ENCODE data around the gene FRMD4A.
"Not testable (repeated sequence)": the region's sequence is repeated elsewhere in the genome, so short reads cannot be mapped to it uniquely, and the experiment has no call there.

FRMD4A gene

DNA sequence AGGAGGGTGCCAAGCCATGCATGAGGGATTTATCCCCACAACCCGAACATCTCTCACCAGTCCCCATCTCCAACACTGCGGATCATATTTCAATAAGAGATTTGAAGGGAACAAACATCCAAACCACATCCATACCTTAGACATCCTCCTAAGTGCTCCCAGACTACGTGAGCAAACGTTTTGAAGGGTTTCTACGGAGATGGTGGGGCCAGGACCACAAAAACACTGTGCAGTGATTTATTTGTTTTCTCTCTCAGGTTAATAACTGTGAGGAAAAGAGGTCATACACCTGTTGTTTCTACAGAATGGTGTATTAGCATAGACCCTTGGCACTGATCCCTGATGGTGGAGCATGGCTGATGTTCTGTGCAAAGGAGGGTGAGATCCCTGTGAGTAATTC lies 277.8 kb downstream of the FRMD4A start:
- no peak for DNase-seq (ENCODE audit: extremely low spot score)
- no peak for TF ChIP-seq ARNT (IDR thresholded peaks at IDR 0.05)
- TF ChIP-seq, protein P1, sequence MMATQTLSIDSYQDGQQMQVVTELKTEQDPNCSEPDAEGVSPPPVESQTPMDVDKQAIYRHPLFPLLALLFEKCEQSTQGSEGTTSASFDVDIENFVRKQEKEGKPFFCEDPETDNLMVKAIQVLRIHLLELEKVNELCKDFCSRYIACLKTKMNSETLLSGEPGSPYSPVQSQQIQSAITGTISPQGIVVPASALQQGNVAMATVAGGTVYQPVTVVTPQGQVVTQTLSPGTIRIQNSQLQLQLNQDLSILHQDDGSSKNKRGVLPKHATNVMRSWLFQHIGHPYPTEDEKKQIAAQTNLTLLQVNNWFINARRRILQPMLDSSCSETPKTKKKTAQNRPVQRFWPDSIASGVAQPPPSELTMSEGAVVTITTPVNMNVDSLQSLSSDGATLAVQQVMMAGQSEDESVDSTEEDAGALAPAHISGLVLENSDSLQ (IDR thresholded peaks at IDR 0.05) = no peak
- TF ChIP-seq CTBP1 (IDR thresholded peaks at IDR 0.05; ENCODE audit: borderline replicate concordance) = no peak
- TF ChIP-seq L3MBTL2 (conservative IDR thresholded peaks at IDR 0.05) = no peak
- TF ChIP-seq FOXK2 (IDR thresholded peaks at IDR 0.05) = no peak
- ChIA-PET POLR2A (no interaction called here), CTCF (no interaction called here)

DNA sequence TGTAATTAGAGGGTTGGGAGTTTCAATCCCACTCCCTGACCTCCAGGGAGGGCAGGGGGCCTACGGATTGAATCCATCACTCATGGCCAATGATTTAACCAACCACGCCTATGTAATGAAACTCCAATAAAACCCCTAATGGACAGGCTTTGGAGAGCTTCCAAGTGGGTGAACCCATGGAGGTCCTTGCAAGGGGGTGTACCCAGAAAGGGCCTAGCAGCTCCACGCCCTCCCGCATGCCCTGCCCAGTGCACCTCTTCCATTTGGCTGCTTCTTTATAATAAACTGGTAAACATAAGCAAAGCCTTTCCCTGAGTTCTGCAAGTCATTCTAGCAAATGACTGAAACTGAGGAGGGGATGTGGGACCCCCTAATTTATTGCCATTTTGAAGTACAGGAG lies 280.1 kb downstream of the FRMD4A start:
- ChIA-PET POLR2A (no interaction called here), CTCF (no interaction called here)
- TF ChIP-seq FOXA1 (IDR thresholded peaks at IDR 0.05) (no peak), TARDBP (IDR thresholded peaks at IDR 0.05) (no peak), BHLHE40 (IDR thresholded peaks at IDR 0.05; ENCODE audit: borderline replicate concordance) (no peak), SP1 (IDR thresholded peaks at IDR 0.05) (no peak), CTBP1 (IDR thresholded peaks at IDR 0.05; ENCODE audit: borderline replicate concordance) (no peak), FOXK2 (IDR thresholded peaks at IDR 0.05) (no peak), ARNT (IDR thresholded peaks at IDR 0.05) (no peak), FOXM1 (IDR thresholded peaks at IDR 0.05; ENCODE audit: borderline replicate concordance) (no peak), ELF4 (IDR thresholded peaks at IDR 0.05) (no peak), L3MBTL2 (conservative IDR thresholded peaks at IDR 0.05) (no peak), ZNF384 (IDR thresholded peaks at IDR 0.05) (no peak), HDGF (IDR thresholded peaks at IDR 0.05; ENCODE audit: borderline replicate concordance) (no peak), NFRKB (IDR thresholded peaks at IDR 0.05) (no peak), SUZ12 (IDR thresholded peaks at IDR 0.05) (no peak), LEF1 (IDR thresholded peaks at IDR 0.05; ENCODE audit: borderline replicate concordance) (no peak)
- TF ChIP-seq, protein P1 (IDR thresholded peaks at IDR 0.05) = no peak
- DNase-seq (ENCODE audit: extremely low spot score) = no peak

DNA sequence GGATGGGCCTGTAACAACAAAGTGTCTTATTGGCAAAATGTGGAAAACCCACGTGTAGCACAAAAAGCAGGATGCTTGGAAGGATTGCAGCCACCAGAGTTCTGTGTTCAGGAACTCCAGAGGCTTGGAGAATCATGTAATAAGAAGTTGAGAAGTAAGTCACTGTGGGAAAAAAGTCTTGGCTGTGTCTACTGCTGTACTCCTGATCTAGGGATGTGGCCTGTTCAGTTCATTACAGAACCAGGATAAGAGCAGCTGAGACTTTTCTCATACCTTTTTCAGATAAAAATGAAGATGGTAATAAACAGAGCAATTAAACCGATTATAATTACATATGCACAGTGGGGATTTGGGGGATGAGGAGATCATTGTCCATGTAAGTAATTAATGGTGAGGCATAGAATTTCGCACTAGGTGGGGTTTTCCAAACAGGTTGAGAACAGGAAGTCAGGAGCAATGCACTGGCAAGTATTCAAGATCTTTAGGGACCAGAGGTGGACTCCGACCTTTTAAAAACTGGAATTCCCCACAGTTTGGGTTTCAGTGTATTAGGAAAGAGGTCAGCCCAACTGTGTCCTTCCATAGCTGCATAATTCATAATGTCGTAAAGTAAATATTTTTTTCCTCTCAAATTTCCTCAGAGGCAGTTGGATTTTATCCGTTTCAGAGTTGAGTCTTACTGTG lies 281.7 kb downstream of the FRMD4A start:
- no peak for DNase-seq (ENCODE audit: extremely low spot score)
- ChIA-PET CTCF (no interaction called here), POLR2A (no interaction called here)
- TF ChIP-seq BHLHE40 (IDR thresholded peaks at IDR 0.05; ENCODE audit: borderline replicate concordance) (no peak), FOXA1 (IDR thresholded peaks at IDR 0.05) (no peak), HDGF (IDR thresholded peaks at IDR 0.05; ENCODE audit: borderline replicate concordance) (no peak), L3MBTL2 (conservative IDR thresholded peaks at IDR 0.05) (no peak), TARDBP (IDR thresholded peaks at IDR 0.05) (no peak)

DNA sequence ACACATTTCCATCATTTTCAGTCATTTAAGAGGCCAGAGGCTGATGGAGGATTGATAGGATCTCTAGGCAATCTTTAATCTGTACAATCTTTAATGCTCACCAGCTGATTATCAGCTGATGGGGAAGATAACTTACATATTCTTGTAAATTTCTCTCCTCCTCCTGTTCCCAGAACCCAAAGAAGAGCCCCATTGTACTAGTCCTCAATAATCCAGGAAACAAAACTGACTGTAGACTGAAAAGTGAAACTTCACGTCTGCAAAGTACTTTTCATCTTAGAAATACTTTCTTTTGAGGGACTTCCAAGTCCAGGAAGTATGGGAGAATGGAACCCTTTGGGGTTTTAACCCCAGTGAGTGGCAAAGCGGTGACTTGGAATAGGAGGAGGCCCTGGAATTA lies 283.3 kb downstream of the FRMD4A start:
- ChIA-PET POLR2A (no interaction called here), CTCF (no interaction called here)
- no peak for TF ChIP-seq FOXK2 (IDR thresholded peaks at IDR 0.05)
- no peak for TF ChIP-seq ARNT (IDR thresholded peaks at IDR 0.05)
- no peak for TF ChIP-seq FOXM1 (IDR thresholded peaks at IDR 0.05; ENCODE audit: borderline replicate concordance)
- TF ChIP-seq HDGF (IDR thresholded peaks at IDR 0.05; ENCODE audit: borderline replicate concordance) = no peak
- no peak for TF ChIP-seq NFRKB (IDR thresholded peaks at IDR 0.05)
- no peak for TF ChIP-seq LEF1 (IDR thresholded peaks at IDR 0.05; ENCODE audit: borderline replicate concordance)
- TF ChIP-seq L3MBTL2 (conservative IDR thresholded peaks at IDR 0.05) = no peak
- no peak for TF ChIP-seq ZNF384 (IDR thresholded peaks at IDR 0.05)
- no peak for TF ChIP-seq FOXA1 (IDR thresholded peaks at IDR 0.05)
- TF ChIP-seq BHLHE40 (IDR thresholded peaks at IDR 0.05; ENCODE audit: borderline replicate concordance) = no peak
- TF ChIP-seq TARDBP (IDR thresholded peaks at IDR 0.05) = no peak
- no peak for TF ChIP-seq CTBP1 (IDR thresholded peaks at IDR 0.05; ENCODE audit: borderline replicate concordance)
- TF ChIP-seq ELF4 (IDR thresholded peaks at IDR 0.05) = no peak
- TF ChIP-seq SUZ12 (IDR thresholded peaks at IDR 0.05) = no peak
- TF ChIP-seq SP1 (IDR thresholded peaks at IDR 0.05) = no peak
- TF ChIP-seq, protein P1 (IDR thresholded peaks at IDR 0.05) = no peak
- no peak for DNase-seq (ENCODE audit: extremely low spot score)

DNA sequence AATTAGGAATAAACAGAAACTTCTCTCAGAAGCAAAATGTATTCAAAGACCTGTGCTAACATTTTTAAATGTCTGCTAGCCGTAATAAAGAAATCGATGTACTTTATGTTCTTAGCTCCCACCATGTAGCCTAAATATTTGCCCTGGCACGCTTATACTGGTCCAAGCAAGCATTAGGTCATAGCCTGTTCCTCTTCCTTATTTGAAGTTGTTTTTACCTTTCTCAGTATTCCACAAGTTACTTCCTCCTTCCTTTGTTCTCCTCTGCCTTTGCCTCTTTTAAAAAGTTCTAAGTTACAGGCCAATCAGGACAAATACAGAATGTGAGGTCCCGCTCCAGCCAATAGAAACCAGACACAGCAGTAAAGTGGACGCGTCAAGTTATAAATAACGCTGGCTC lies 288.7 kb downstream of the FRMD4A start:
- POLR2A ChIA-PET; DNase-seq (ENCODE audit: extremely low spot score); CTCF ChIA-PET: not testable (repeated sequence)

DNA sequence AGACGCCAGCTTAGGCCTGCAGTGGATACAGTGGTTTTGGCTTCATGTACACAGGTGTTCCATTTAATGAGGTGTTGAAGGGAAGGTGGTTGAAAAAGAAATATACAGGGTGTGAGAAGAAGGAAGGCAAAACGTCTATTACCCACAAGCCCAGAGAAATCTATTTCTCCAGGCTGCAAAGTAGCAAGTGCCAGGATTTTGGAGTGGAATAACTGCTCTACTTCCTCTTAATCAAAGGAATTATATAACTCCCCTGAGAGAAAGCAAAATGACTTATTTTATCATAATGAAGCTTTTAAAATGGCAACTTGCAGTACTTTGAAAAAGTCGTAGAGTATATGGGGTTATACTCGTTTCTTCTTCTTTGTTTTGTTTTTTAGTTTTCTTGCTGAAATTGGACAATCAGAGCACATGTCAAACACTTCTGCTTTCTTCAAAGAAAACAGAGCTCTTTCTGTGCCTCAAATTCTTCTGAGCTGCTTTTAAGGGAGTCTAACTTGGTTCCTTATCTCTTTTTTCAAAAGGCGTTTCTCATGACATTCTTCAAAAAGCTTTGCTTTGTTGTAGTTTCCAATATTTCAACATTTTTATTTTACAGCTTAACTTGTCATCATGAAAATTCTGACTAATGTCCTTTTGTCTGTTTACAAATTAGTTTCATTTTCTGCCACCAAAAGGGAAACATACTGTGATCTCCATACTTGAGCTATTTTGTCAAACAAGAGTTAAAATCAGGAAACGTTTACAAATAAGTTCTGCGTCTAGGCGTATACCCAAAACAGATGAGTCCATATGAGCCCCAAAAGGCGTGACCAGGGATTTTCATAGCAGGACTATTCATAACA lies 289.7 kb downstream of the FRMD4A start:
- no peak for DNase-seq (ENCODE audit: extremely low spot score)
- TF ChIP-seq FOXK2 (IDR thresholded peaks at IDR 0.05) (no peak), ARNT (IDR thresholded peaks at IDR 0.05) (no peak)
- TF ChIP-seq, protein P1 (IDR thresholded peaks at IDR 0.05) = no peak
- POLR2A ChIA-PET = no interaction called here
- CTCF ChIA-PET = interaction anchor here (0.6 to 1.0 kb wide), 2 partner anchors 9 to 230 kb away, joined by 3 to 4 read pairs; no protein-coding TSS in a partner anchor
